ENCODE results near the gene DSCAML1. TPM values are rescaled to one million over a fixed set of nuclear protein-coding genes. Genes with fewer than 3 reads are reported as not detected.

The DSCAML1 gene
- total and polyA plus RNA-seq, 2 experiments from 2014 or later: not detected

GRCh38 chr11:117612177-117612576, 184.8 kb downstream of the DSCAML1 start:
- peaks cover 13% of the 10 kb centered on the region for H3K27me3 ChIP-seq (replicated peaks; ENCODE audit: insufficient read depth)
- H3K4me2 ChIP-seq (ENCODE audit: unreplicated experiment): no peak overlapping the region
- DNase-seq: no peak

GRCh38 chr11:117610901-117611300, 186.1 kb downstream of the DSCAML1 start:
- no peaks in the 10 kb centered on the region for H3K36me3 ChIP-seq (ENCODE audit: low read depth)
- H3K9me3 ChIP-seq (ENCODE audit: low read depth): no peaks in the 10 kb centered on the region
- in situ Hi-C loops (cut with MboI): no loop called here
- H2AFZ ChIP-seq: no peak overlapping the region
- H3K4me3 ChIP-seq: no peak overlapping the region
- WGBS, 2 experiments (ENCODE audit: low coverage in 1 of 2, low lambda C conversion rate in 2 of 2, missing lambda C conversion rate in 2 of 2): 38% methylated on average over 4 of the region's 4 CpGs
- no peaks in the 10 kb centered on the region for H3F3A ChIP-seq (ENCODE audit: insufficient read depth)
- no peaks in the 10 kb centered on the region for H3K79me2 ChIP-seq (ENCODE audit: insufficient read depth)
- no peaks in the 10 kb centered on the region for H3K4me1 ChIP-seq (ENCODE audit: insufficient read depth)
- TF ChIP-seq EZH2phosphoT487 (IDR thresholded peaks at IDR 0.05; ENCODE audit: insufficient read depth, low read depth): no peak
- TF ChIP-seq EZH2 (IDR thresholded peaks at IDR 0.05; ENCODE audit: insufficient read depth, poor library complexity, severe bottlenecking): no peak
- no peaks in the 10 kb centered on the region for H4K20me1 ChIP-seq (ENCODE audit: insufficient read depth)
- no peak overlapping the region for H3K4me2 ChIP-seq (ENCODE audit: unreplicated experiment)
- no peak overlapping the region for H3K27ac ChIP-seq
- no peak for DNase-seq
- H3K9ac ChIP-seq: no peak overlapping the region
- H3K27me3 ChIP-seq (replicated peaks; ENCODE audit: insufficient read depth): peaks cover 8% of the 10 kb centered on the region
- H3K9me2 ChIP-seq (ENCODE audit: insufficient read depth): no peaks in the 10 kb centered on the region

More at GRCh38 chr11:117612177-117612576, 184.8 kb downstream of the DSCAML1 start:
- Histone ChIP-seq H3K9ac (no peak overlapping the region), H3K4me3 (no peak overlapping the region), H3K9me3 (ENCODE audit: low read depth) (no peaks in the 10 kb centered on the region), H3K4me1 (ENCODE audit: insufficient read depth) (no peaks in the 10 kb centered on the region), H3K27ac (no peak overlapping the region), H3K79me2 (ENCODE audit: insufficient read depth) (no peaks in the 10 kb centered on the region), H3F3A (ENCODE audit: insufficient read depth) (no peaks in the 10 kb centered on the region), H4K20me1 (ENCODE audit: insufficient read depth) (no peaks in the 10 kb centered on the region), H2AFZ (no peak overlapping the region), H3K36me3 (ENCODE audit: low read depth) (no peaks in the 10 kb centered on the region), H3K9me2 (ENCODE audit: insufficient read depth) (no peaks in the 10 kb centered on the region)
- TF ChIP-seq EZH2 (IDR thresholded peaks at IDR 0.05; ENCODE audit: insufficient read depth, poor library complexity, severe bottlenecking) (no peak), EZH2phosphoT487 (IDR thresholded peaks at IDR 0.05; ENCODE audit: insufficient read depth, low read depth) (no peak)
- in situ Hi-C loops (cut with MboI): no loop called here
- 1 to 6% methylated on average over 7 of the region's 7 CpGs for WGBS, 2 experiments (ENCODE audit: low coverage in 1 of 2, low lambda C conversion rate in 2 of 2, missing lambda C conversion rate in 2 of 2)

DNA sequence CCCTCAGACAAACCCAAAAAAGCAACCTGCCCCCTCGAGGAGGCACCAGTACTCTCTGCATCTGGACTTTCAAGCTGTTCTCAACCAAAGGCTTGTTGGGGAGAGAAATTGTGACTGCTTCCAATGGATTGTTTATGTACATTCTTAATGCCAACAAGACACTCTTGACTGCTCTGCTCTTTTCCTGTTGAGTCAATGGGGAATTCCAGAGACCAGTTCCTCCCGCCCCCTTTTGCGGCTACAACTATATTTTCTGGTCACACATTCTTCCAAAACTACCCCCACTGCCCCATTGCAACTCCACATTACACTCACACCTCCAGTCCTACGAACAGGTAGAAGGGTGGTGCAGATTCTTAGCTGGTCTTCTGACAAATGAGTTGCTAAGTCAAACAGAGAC, 187.0 kb downstream of the DSCAML1 start:
- Histone ChIP-seq H3K27me3 (replicated peaks; ENCODE audit: insufficient read depth) (peaks cover 7% of the 10 kb centered on the region), H3K9me2 (ENCODE audit: insufficient read depth) (no peaks in the 10 kb centered on the region), H4K20me1 (ENCODE audit: insufficient read depth) (no peaks in the 10 kb centered on the region), H3F3A (ENCODE audit: insufficient read depth) (no peaks in the 10 kb centered on the region), H3K4me2 (ENCODE audit: unreplicated experiment) (no peak overlapping the region), H3K4me1 (ENCODE audit: insufficient read depth) (no peaks in the 10 kb centered on the region), H3K27ac (no peak overlapping the region), H3K79me2 (ENCODE audit: insufficient read depth) (no peaks in the 10 kb centered on the region), H3K4me3 (no peak overlapping the region), H2AFZ (no peak overlapping the region), H3K9me3 (ENCODE audit: low read depth) (no peaks in the 10 kb centered on the region), H3K9ac (no peak overlapping the region), H3K36me3 (ENCODE audit: low read depth) (no peaks in the 10 kb centered on the region)
- TF ChIP-seq EZH2phosphoT487 (IDR thresholded peaks at IDR 0.05; ENCODE audit: insufficient read depth, low read depth): no peak
- TF ChIP-seq EZH2 (IDR thresholded peaks at IDR 0.05; ENCODE audit: insufficient read depth, poor library complexity, severe bottlenecking): no peak
- WGBS, 2 experiments (ENCODE audit: low coverage in 1 of 2, low lambda C conversion rate in 2 of 2, missing lambda C conversion rate in 2 of 2): 38 to 39% methylated on average over 4 of the region's 4 CpGs
- DNase-seq: no peak
- in situ Hi-C loops (cut with MboI): no loop called here

DNA sequence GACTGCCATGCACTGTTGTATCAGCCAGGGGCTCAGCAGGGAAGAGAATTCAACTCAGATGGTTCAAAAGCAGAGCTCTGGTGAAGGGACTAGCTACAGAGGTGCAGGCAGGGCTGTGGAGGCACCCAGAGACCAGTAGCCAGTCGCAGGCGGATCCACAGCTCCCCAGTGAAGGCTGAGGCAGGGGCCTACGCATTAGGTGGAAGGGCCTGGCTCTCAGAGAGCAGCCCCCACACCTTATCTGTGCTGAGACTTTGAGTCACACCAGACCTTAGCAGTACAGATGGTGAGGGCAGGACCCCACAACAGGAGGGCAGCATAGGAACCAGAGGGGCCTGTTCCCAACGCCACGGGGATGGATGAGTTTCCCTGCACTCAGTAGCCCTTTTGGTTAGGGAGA, 189.6 kb downstream of the DSCAML1 start:
- no peak for TF ChIP-seq EZH2 (IDR thresholded peaks at IDR 0.05; ENCODE audit: insufficient read depth, poor library complexity, severe bottlenecking)
- TF ChIP-seq EZH2phosphoT487 (IDR thresholded peaks at IDR 0.05; ENCODE audit: insufficient read depth, low read depth): no peak
- in situ Hi-C loops (cut with MboI): no loop called here
- no peaks in the 10 kb centered on the region for H3K9me3 ChIP-seq (ENCODE audit: low read depth)
- peaks cover 5% of the 10 kb centered on the region for H3K27me3 ChIP-seq (replicated peaks; ENCODE audit: insufficient read depth)
- H4K20me1 ChIP-seq (ENCODE audit: insufficient read depth): no peaks in the 10 kb centered on the region
- no peaks in the 10 kb centered on the region for H3K79me2 ChIP-seq (ENCODE audit: insufficient read depth)
- H3K36me3 ChIP-seq (ENCODE audit: low read depth): no peaks in the 10 kb centered on the region
- H2AFZ ChIP-seq: no peak overlapping the region
- no peak overlapping the region for H3K27ac ChIP-seq
- no peaks in the 10 kb centered on the region for H3K9me2 ChIP-seq (ENCODE audit: insufficient read depth)
- H3K4me2 ChIP-seq (ENCODE audit: unreplicated experiment): no peak overlapping the region
- H3K4me3 ChIP-seq: no peak overlapping the region
- no peak overlapping the region for H3K9ac ChIP-seq
- DNase-seq: no peak
- no peaks in the 10 kb centered on the region for H3F3A ChIP-seq (ENCODE audit: insufficient read depth)
- no peaks in the 10 kb centered on the region for H3K4me1 ChIP-seq (ENCODE audit: insufficient read depth)
- WGBS, 2 experiments (ENCODE audit: low coverage in 1 of 2, low lambda C conversion rate in 2 of 2, missing lambda C conversion rate in 2 of 2): 19 to 46% methylated on average over 5 of the region's 5 CpGs

DNA sequence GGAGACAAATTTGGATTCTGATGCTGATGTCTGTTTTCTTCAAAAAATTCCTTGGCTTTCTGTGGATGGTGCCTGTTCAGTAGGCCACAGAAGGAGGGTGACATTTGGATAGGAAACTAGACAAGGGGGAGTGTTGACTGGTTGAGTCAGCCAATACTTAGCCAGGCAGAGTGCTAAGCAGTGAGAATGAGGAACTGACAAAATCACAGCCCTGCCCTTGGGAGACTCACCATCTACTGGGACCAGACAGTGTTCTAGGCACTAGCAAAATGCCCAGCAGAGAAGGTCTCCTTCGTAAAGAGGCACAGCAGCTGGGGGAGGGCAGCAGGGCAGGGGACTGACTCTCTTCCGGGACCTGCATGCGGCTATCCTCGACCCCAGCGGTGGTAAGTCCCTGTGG, 190.2 kb downstream of the DSCAML1 start:
- Histone ChIP-seq H3K9me2 (ENCODE audit: insufficient read depth) (no peaks in the 10 kb centered on the region), H3K4me1 (ENCODE audit: insufficient read depth) (no peaks in the 10 kb centered on the region), H3K4me2 (ENCODE audit: unreplicated experiment) (no peak overlapping the region), H3K27ac (no peak overlapping the region), H3K4me3 (no peak overlapping the region), H3K36me3 (ENCODE audit: low read depth) (no peaks in the 10 kb centered on the region), H4K20me1 (ENCODE audit: insufficient read depth) (no peaks in the 10 kb centered on the region), H2AFZ (no peak overlapping the region), H3K9ac (no peak overlapping the region), H3K9me3 (ENCODE audit: low read depth) (no peaks in the 10 kb centered on the region), H3K79me2 (ENCODE audit: insufficient read depth) (no peaks in the 10 kb centered on the region), H3F3A (ENCODE audit: insufficient read depth) (no peaks in the 10 kb centered on the region), H3K27me3 (replicated peaks; ENCODE audit: insufficient read depth) (peaks cover 2% of the 10 kb centered on the region)
- WGBS, 2 experiments (ENCODE audit: low coverage in 1 of 2, low lambda C conversion rate in 2 of 2, missing lambda C conversion rate in 2 of 2): 61 to 67% methylated on average over 5 of the region's 5 CpGs
- DNase-seq: no peak
- in situ Hi-C loops (cut with MboI): no loop called here
- TF ChIP-seq EZH2phosphoT487 (IDR thresholded peaks at IDR 0.05; ENCODE audit: insufficient read depth, low read depth): no peak
- TF ChIP-seq EZH2 (IDR thresholded peaks at IDR 0.05; ENCODE audit: insufficient read depth, poor library complexity, severe bottlenecking): no peak
